MM.1S (cell line): ENCODE measurements around the gene TELO2.

ENCODE experiments used
- CTCF ChIP-seq: fragments of 300-600 bp; sonication (generic); IDR thresholded peaks from 2 replicates; pipeline ENCODE4 v1.5.1; 2016; ENCODE audit warnings: antibody characterized with exemption, low read length, mixed read lengths
- EZH2 ChIP-seq: fragments of 300-600 bp; sonication (generic); optimal IDR thresholded peaks from 2 replicates; pipeline ENCODE3; 2017; ENCODE audit warnings: low read depth, mild to moderate bottlenecking, antibody characterized with exemption, low read length, mixed read lengths

- TF ChIP-seq CTCF (no peak), EZH2 (no peak)
Measured at GRCh38 chr16:1550696-1551095, 57.5 kb downstream of the TELO2 start.
